GM13976 (cell line): ENCODE measurements around the gene RIPOR2.
A peak's percentile ranks its signal among the peaks of the same experiment; 100 is the strongest.

Experiments used
- DNase-seq: peaks from one replicate; pipeline ENCODE4 v3.0.0; 2012; ENCODE audit warnings: low spot score
- CTCF ChIP-seq: IDR thresholded peaks from 2 replicates; pipeline ENCODE4 v1.5.1; 2012; ENCODE audit warnings: borderline replicate concordance, mild to moderate bottlenecking; ENCODE audit not compliant: insufficient read depth; ENCODE audit errors: extremely low read depth, missing control alignments, control extremely low read depth
- in situ Hi-C: fragments of 300-500 bp; cut with MboI; formaldehyde crosslinking; loops from one replicate; pipeline ENCODE4 v1.12.0; 2022; ENCODE audit warnings: low sequenced_read_pairs, mixed read lengths, inconsistent platforms; ENCODE audit not compliant: unreplicated experiment

RIPOR2 gene

GRCh38 chr6:24856901-24857670, 78.7 kb downstream of the RIPOR2 start:
- TF ChIP-seq CTCF: no peak
- no peak for DNase-seq
- in situ Hi-C loops: loop anchor here (5.0 to 25.0 kb wide), 2 partner anchors 155 to 755 kb away; no protein-coding TSS in a partner anchor

DNA sequence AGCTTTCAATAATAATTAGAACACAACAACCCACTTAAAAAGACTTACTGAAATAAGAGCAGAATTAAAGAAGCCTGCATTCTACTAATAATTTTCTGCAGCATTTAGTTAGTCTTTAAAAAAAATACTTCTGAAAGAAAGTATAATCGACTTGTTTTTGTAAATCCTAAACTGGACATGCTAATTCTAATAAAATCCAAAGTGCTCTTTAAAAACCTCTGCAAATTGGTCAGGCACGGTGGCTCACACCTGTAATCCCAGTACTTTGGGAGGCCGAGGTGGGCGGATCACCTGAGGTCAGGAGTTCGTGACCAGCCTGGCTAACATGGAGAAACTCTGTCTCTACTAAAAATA, 79.5 kb downstream of the RIPOR2 start:
- in situ Hi-C loops: loop anchor here (5.0 to 25.0 kb wide), 2 partner anchors 156 to 756 kb away; no protein-coding TSS in a partner anchor
- DNase-seq: no peak
- no peak for TF ChIP-seq CTCF

- in situ Hi-C loops: loop anchor here (5.0 to 25.0 kb wide), 2 partner anchors 157 to 757 kb away; no protein-coding TSS in a partner anchor
- TF ChIP-seq CTCF: peak; percentile 82
- peak; percentile 73 for DNase-seq
Measured at GRCh38 chr6:24855395-24856245, 80.1 kb downstream of the RIPOR2 start.

- TF ChIP-seq CTCF: no peak
- in situ Hi-C loops: loop anchor here (25.0 kb wide), 1 partner anchor 758 kb away; no protein-coding TSS in a partner anchor
- no peak for DNase-seq
Measured at GRCh38 chr6:24854077-24854666, 81.6 kb downstream of the RIPOR2 start.

DNA sequence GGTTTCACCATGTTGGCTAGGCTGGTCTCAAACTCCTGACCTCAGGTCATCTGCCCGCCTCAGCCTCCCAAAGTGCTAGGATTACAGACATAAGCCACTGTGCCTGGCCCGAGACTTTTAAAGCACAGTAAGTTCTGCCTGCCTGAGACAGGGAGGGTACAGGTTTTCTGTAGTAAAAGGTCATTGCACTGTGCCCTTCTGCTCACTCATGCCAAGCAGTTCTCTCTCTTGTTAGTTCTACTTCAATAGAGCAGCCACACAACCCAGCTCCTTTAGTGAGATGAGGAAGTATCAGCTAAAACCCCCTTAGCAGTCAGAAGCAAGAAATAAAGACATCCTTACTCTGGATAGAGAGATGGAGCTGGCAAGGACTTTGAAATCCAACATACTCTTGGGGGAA, 84.7 kb downstream of the RIPOR2 start:
- no peak for TF ChIP-seq CTCF
- DNase-seq: no peak
- in situ Hi-C loops: loop anchor here (25.0 kb wide), 1 partner anchor 761 kb away; no protein-coding TSS in a partner anchor

GRCh38 chr6:24849713-24850112, 86.0 kb downstream of the RIPOR2 start:
- TF ChIP-seq CTCF: no peak
- DNase-seq: no peak
- in situ Hi-C loops: loop anchor here (25.0 kb wide), 1 partner anchor 763 kb away; no protein-coding TSS in a partner anchor
